Right kidney (tissue), 1 donor: Measurements from ENCODE around the gene AQP9.
A peak's percentile ranks its signal among the peaks of the same experiment; 100 is the strongest.
"Not testable (repeated sequence)": the region's sequence is repeated elsewhere in the genome, so short reads cannot be mapped to it uniquely, and the experiment has no call there.

Experiments
- DNase-seq: peaks from one replicate; pipeline ENCODE4 v3.0.0-alpha.2; 2016

The AQP9 gene

GRCh38 chr15:58182460-58183163 lies 44.4 kb downstream of the AQP9 start:
- DNase-seq, result peak; percentile 47

DNA sequence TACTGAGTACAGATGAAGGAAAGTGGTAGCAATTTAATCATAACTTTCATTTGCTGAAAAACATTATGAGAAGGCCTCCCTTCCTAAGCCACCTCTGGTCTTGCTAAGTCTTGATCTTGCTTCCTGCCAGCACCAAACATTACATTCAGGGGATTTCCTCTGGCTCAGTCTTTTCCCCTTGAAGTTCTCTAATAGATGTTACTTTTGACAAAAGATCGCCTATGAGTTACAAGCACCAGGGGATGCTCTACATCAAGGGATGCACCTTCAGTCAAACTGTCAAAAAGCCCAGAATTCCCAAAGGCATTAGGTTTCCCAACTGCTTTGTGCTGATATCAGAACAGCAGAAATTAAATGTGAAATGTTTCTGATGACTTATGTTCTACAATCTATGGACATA lies 47.3 kb downstream of the AQP9 start:
- DNase-seq, result no peak

DNA sequence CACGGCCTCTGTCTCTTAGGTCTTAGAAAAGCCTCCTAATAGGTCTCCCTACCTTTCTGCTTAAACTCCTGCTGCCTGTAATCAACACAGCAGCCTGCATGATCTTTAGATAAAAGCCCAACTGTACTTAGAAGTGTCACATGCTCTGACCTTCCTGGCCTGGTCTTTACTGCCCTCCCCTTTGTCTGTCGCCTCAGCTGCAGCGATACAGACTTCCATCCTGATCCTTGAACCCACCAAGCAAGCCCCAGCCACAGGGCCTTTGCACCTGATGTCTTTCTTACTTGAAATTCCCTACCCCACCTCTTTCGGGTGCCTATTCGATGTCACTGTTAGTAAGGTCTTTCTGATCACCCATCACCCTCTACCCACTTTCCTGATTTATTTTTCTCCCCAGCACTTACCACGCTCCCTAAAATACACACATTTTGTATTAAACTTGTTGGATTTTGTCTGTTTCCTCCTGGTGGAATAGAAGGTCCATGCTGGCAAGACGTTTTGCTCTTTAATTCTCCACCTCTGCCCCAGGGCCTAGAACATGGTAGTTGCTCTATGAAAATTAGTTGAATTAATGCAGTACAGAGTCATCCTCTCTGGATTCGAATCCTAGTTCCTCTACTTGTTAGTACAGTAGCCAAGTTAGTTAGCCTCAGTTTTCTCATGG lies 51.1 kb downstream of the AQP9 start:
- DNase-seq, result no peak

DNA sequence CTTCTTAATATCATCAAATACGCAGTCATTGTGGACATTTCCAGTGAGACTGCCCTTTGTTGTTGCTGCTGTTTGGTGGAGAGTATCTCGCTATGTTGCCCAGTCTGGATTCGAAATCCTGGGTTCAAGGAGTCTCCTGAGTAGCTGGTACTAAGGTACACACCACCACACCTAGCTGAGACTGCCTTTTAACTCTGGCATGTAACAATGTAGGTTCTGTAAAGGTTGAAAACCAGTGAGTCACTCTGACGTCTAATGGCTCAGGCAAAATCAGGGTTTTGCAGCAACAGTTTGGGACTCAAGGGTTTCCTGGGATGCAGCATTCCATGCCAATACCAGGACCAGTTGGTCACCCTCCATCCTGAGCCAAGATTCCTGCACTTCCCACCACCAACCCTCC lies 52.2 kb downstream of the AQP9 start:
- DNase-seq, result no peak

- not testable (repeated sequence) for DNase-seq
Observed at GRCh38 chr15:58193636-58194035, 55.5 kb downstream of the AQP9 start.

- DNase-seq, result no peak
Observed at GRCh38 chr15:58200739-58201138, 62.6 kb downstream of the AQP9 start.

- no peak for DNase-seq
Observed at GRCh38 chr15:58201516-58201915, 63.3 kb downstream of the AQP9 start.

- DNase-seq, result no peak
Observed at GRCh38 chr15:58203537-58203936, 65.4 kb downstream of the AQP9 start.

DNA sequence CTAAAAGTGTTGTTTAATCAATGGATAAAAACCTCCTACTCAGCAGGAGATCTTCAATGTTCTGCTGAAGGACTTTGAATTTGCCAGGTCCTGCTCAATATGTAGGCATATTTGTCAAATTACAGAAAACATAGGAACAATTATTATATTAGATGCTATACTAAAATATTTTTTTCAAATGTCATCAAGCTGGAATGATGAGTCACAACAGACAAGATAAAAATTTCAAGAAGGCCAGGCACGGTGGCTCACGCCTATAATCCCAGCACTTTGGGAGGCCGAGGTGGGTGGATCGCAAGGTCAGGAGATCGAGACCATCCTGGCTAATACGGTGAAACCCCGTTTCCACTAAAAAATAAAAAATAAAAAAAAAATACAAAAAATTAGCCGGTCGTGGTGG lies 68.0 kb downstream of the AQP9 start:
- DNase-seq, result no peak

DNA sequence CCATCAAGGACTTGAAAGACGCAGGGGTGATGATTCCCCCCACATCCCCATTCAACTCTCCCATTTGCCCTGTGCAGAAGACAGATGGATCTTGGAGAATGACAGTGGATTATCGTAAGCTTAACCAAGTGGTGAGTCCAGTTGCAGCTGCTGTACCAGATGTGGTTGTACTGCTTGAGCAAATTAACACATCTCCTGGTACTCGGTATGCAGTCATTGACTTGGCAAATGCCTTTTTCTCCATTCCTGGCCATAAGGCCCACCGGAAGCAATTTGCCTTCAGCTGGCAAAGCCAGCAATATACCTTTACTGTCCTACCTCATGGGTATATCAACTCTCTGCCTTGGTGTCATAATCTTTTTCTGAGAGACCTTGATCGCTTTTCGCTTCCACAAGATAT lies 70.0 kb downstream of the AQP9 start:
- not testable (repeated sequence) for DNase-seq

- not testable (repeated sequence) for DNase-seq
Observed at GRCh38 chr15:58209007-58209481, 70.9 kb downstream of the AQP9 start.

DNA sequence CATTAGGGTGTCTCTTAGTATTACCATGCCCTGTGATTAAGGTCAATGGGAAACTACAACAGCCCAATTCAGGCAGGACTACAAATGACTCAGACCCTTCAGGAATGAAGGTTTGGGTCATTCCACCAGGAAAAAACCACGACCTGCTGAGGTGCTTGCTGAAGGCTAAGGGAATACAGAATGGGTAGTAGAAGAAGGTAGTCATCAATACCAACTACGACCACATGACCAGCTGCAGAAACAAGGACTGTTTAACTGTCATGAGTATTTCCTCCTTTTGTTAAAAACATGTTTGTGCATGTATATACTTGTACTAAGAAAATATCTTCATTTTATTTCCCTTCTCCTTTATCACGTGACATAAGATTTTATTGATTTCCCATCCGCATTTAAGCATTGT lies 71.8 kb downstream of the AQP9 start:
- not testable (repeated sequence) for DNase-seq

DNA sequence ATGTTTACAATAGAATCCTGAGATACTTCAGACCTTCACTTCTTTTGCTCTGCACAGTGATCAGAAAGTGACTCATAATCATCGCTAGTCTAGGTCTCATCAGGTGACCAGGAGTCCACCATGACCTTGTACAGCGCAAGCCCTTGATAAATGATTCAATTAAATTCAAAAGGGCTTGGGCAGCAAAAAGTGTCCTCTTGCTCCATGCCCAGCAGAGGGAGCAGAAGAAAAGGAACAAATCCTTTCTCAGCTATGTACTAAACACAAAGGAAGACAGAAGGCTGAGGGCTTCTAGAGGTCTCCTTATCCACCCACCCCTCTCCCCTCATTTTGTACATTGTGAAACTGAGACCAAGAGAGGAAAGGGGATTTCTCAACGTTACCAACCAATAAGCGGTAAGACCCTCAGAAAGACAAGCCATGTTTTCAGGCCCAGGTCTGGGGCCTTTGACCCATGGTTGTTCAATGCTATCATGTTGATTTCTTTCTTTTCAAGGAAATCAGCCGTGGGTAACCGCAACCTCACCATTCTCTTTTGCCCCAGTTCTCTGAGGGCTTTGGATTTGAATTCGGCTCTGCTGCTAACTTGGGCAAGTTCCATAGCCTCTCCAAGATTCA lies 74.8 kb downstream of the AQP9 start:
- DNase-seq, result no peak

DNA sequence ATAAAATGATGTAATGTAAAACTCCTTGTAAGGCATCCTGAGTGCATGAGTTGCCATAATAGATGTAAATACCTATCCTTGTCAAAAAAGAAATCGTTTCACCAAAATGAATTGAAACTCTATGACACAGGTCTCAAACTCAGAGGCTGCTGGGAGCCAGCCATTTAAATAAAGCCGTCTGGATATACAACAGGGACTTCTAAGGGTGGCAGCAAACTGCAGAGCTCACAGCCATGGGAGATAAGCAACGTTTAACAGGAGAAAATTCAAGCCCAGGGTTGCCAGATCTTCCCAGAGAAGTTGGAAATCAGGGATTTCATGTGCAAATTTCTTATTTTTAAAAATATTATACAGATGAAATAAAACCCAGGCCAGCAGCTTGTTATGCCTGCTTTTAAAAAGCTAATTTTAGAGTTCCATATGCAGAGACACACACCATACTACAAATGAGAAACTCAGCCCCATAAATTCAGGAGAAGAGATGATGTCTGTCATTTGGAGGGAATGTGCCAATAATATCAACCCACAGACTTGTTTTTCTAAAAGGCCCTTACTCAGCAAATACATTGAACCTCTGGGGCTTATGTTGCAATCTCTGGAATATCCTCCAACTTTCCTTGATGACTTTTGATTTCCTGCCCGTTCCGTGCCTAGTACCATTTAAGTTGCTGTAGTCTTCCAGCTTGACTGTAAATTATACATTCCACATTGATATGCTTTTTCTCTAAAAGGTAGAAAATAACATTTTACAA lies 75.6 kb downstream of the AQP9 start:
- no peak for DNase-seq

GRCh38 chr15:58214591-58215340 lies 76.6 kb downstream of the AQP9 start:
- no peak for DNase-seq

DNA sequence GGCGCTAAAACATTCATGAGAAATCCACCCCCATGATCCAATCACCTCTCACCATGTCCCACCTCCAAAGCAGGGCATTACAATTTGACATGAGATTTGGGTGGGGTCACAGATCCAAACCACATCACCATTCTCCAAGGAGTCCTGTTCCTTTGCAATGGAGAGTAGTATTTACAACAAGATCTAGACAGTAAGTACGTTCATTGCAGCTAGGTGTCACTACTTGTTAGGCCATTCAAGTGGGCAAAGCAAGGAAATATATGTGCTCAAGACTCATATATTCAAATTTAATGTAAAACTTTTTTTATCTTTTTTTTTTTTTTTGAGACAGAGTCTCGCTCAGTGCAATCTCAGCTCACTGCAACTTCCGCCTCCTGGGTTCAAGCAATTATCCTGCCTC lies 79.3 kb downstream of the AQP9 start:
- DNase-seq, result no peak

GRCh38 chr15:58221591-58222241 lies 83.5 kb downstream of the AQP9 start:
- no peak for DNase-seq

DNA sequence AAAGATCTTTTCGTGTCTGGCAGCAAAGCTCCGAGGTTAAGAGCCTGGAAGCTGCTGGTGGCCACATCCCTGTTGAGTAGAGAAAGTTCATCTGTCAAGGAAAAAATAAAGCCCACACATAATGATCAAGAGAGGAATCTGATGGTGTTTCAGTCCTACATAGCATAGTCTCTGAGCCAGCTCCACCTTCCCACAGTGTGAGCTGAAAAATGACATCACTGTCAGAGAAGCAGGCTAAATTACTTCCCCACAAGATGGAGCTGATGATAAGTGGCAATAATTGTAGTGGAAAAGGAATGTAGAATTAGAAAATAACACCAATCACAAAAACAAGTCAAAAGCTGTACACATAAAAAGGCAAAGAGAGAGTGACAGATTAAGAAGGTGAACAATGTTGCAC lies 84.5 kb downstream of the AQP9 start:
- DNase-seq, result no peak

DNA sequence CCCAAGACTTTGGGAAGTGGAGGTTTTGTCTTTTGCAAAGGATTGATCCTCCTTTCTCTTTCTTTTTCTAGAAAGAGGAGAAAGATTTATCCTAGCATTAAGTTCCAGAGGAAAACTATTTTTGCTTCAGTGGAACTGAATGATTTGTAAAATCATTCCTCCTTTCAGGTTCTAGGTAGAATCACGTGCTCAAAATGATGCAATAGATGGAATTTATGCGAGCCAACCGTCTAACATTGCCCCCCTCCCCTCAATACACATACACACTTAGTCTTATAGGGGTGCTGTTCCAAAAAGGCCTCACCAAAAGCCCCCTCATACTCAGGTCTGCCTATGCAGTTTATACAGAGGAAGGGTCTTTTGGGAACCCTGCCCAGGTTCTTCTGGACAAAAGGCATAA lies 85.3 kb downstream of the AQP9 start:
- DNase-seq, result no peak

GRCh38 chr15:58224068-58224467 lies 85.9 kb downstream of the AQP9 start:
- DNase-seq, result no peak

- no peak for DNase-seq
Observed at GRCh38 chr15:58227706-58228543, 89.7 kb downstream of the AQP9 start.
